ENCODE data around the gene SH2D3C.

The SH2D3C gene

DNA sequence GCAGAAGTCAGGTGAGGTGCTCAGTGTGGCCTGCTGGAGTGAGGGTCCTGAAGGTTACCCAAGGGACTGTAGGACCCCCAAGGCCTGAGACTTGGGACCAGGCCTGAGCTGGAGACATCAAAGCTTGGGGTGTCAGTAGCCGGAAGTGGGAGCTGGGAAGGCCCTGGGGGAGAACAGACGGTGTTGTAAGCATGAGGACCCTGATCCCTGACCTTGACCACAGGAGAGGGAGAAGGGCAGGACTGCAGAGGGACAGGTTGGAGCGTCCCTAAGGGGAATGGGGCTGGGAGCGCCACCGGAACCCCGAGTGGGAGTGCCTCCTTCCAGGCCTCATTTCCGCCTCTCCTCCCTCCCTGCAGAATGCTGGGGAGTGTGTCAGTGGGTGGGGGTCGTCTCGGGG lies 62.1 kb downstream of the SH2D3C start:
- DNase-seq = no peak

DNA sequence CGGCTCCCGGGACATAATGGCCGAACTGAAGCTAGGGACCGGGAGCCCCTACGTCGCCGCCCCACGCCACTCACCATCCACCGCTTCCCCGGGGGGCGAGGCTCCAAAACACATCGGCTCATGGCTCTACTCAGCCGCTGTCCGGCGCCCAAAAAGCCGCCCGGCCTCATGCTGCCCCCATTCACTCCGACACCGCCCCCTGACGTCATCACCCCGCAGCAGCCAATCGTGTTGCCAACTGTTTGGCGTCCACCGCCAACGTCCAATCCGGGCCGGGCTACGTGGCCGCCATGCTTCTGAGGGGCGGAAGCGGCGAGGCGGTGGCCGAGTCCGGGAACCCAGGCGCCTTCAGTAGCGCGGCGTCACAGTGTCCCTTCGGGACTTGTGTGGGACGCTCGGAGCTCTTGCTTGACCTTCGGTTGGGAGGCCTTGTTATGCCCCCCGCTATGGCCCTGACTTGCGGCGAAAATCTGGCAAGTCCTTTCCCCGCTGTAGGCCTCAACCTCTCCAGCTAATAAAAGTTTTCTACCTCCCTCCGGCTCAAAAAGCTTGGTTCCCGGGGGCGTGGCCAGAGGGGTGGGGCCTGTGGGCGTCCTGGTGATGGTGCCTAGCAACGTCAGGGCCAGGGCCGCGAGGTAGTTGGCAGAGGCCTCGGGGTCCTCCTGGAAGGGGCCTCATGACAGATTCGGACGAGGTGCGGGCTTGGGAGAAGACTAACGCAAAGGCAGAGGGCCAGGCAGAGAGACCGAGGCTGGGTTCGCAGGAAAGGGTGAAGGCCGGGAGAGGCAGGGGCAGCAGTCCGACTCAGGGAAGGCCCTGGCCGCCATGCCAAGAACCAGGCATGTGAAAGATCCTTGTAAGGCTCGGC lies 62.8 kb downstream of the SH2D3C start, which contains the start of the genes PTRH1 and TTC16:
TSS of gene PTRH1 (minus strand) at position 194 of the 868 bp plus-strand sequence. CDS start at position 170, 24 bp downstream.
TSS of gene TTC16 (plus strand) at position 610 of the 868 bp plus-strand sequence. CDS start at position 677, 67 bp downstream.
- peak; percentile 87 for DNase-seq

DNA sequence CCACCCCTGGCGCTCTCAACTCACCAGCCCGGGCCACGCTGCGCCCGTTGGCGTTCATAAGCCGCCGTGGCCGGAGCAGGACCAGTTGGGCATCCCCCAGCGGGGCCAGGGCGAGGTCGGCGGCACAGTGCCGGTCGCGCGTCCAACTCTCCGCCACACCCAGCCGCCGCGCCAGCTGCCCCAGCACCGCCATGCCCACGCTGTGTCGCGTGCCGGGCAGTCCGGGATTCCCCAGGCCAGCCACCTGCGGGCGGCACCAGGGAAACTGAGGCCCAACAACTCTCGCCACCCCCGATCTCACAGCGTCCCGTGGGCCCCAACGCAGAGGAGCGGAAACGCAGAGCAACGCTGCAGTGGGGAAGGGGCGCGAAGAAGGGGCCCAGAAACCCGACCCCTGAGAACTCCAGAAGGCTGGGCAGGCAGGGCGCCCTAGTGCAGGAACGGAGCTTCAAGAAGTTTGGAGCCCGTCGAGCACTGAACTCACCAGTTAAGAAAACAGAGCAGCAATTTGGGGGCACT lies 63.5 kb downstream of the SH2D3C start:
- no peak for DNase-seq

DNA sequence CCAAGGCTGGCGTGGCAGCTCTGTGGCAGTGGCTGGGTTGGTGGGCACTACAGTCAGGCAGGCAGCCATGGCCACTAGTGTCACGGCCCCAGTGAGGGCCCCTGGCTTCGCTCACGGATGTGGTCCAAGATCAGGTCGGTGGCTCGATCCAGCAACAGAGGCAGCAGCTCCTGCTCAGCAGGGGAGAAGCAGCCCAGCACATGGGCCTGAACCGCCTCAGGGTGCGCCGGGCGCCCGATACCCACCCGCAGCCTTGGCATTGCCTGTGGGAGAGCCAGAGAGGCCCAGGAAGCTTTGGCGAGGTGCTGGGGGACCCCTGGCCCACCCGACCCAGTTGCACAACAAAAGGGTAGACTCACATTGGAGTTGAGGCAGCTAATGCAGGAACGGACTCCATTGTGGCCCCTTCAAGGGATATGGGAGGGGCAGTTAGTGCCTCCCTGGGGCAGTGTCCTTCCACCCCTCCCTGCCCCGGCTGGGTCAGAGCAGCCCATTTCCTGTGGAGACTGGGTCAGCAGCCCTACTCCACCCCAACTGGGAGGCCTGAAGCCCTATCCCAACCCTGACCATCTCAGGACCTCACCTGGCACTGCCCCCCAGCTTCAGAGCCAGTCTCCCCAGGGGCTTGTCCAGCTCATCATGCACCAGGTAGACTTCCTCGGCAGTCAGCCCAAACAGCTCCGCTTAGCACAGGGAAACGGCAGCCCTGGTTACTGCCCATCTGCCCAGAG lies 64.3 kb downstream of the SH2D3C start:
- DNase-seq = no peak

DNA sequence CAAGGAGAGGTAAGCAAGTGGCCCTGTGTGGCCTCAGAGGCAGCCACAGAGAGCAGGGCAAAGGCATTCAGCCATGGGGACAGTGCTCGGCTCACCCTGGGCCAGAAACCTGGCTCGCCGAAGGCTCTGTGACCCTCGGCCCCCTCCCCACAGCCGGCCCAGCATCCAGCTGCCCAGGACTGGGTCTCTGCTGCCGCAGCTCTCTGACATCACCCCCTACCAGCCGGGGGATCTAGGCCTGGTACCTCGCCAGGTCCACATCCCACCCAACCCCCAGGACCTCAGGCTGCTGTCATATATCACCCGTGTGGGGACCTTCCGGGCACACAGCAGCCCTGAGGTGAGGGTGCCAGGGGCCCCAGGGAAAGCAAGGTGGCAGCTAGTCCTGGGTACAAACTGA lies 65.6 kb downstream of the SH2D3C start:
- DNase-seq = no peak

DNA sequence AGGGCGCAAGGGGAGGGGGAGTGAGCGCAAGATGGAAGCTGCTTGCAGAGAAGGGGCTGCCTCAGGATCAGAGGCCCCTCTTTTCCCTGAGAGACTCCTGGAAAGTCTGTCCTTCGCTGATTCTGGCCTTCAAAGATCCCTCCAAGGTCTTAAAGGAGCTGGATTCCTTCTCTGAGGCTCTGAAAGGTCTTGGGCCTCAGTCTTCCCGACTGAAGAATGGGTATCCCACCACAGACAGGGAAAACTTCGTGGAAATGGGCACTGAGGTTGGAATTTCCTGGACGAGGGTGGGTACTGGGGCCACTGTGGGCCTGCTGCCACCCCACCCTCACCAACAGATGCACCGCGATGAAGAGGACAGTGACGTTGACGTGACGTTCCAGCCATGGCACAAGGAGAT lies 66.1 kb downstream of the SH2D3C start:
- DNase-seq = no peak

DNA sequence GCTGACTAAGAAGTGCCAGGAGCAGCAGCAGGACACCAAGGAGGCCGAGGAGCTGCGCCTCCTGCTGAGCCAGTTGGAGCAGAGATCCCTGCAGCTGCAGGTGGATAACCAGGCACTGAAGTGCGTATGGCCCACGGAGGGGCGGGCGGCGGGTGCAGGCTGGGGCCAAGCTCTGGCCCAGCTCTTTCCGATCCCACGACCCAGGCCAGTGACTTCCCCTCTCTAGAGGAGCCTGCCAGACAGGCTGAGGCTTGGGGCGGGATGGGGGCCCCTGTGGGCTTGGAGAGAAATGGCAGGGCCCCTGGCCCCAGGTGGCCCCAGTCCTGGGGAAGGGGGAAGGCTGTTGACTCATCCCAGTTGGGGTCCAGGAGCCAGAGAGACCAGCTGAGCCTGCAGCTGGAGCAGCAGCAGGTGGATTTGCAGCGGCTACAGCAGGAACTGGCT lies 66.6 kb downstream of the SH2D3C start:
- peak; percentile 86 for DNase-seq

DNA sequence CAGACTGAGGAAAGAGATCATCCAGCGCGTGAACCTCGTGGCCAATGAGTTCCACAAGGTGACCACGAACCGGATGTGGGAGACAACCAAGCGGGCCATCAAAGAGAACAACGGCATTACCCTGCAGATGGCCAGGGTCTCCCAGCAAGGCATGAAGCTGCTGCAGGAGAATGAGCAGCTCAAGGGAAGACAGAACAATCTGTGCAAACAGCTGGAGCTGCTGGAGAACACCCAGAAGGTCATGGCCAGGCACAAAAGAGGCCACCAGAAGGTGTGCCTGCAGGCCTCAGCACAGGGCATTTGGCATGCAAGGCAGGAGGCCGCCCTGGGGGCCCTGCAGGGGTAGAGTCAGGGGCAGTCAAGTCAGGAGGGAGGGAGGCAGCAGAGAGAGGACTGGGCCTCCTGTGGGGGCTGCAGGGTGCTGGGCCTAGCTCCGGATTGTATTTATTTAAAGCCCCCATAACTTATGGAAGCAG lies 67.2 kb downstream of the SH2D3C start:
- DNase-seq = no peak

DNA sequence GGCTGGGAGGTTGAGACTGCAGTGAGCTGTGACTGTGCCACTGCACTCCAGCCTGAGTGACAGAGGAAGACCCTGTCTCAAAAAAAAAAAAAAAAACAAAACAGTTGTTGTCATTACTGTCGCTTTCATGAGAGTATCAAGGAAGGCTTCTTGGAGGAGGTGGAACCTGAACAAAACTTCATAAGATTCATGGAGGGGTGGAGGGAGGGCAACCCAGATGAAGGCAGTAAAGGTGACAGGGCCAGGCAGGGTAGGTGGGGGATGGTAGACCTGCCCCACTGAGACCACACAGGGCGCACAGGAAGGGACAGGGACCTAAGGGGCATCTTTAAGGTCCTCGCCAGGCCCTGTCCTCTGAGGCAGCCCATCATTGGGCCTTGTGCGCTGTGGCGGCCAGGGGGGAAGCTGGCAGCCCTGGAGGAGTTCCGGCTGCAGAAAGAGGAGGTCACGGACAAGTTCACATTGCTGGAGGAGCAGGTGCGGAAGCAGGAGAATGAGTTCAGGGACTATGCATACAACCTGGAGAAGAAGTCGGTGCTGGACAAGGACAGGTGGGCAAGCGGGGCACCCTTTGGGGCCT lies 68.2 kb downstream of the SH2D3C start:
- DNase-seq = no peak

DNA sequence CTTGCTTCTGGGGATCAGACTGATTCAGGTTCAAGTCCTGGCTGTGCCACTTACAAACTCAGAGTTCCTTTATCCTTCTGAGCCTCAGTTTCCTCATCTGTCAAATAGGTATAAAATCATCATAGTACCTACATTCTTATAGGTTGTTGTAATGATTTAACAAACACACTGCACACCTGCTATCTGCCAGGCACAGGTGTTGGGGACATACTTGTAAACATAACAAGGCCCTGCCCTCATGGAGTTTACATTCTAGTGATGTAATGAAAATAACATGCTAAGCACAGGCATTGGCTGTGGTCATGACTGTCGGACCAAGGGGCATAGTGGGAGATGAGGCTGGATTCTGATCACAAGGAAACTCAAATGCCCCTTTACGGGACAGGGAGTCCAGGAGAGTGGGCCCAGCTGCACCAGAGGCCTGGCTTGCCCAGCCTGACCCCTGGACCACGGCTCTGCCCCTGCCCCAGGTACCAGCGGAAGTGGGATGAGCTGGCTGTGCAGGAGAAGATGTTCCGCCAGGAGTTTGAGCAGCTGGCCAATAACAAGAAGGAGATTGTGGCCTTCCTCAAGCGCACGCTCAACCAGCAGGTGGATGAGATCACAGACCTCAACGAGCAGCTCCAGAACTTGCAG lies 69.4 kb downstream of the SH2D3C start:
- no peak for DNase-seq

DNA sequence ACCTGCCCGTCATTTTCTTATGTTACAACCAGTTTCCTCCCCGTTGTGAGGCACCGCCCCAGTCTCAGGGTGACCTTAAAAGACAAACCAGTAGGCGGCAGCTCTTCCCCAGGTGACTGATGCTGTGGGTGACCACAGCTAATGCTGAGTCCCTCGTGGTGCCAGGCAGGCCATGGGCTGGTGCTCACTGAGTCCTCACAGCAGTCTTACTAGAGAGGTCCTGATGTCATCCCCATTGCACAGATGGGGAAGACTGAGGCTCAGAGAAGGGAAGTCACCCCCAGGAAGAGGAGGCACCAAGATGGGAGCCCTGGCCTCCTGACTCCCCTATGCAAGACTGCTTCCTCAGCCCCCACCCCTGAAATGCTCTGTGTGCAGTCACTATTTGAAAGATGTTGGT lies 70.7 kb downstream of the SH2D3C start:
- no peak for DNase-seq

DNA sequence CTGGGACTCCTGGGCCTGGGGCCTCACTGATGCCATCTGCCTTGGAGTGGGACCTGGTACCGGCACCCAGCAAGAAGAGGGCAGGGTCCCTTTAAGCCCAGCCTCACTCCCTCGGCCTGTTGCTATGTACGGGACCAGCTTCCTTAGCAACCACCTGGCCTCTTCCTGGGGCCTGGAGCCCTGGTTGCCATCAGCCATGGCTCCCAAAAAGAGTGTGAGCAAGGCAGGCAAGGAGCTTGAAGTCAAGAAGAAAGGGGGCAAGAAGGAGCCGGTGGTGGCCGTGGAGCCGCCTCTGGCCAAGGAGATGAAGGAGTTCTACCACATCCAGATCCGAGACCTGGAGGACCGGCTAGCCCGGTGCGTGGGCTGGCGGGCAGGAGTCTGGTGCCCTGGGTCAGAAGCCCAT lies 71.6 kb downstream of the SH2D3C start, which contains the start of gene CFAP157:
TSS of gene CFAP157 (plus strand) at position 153 of the 406 bp plus-strand sequence. CDS start at position 197, 44 bp downstream.
- peak; percentile 30 for DNase-seq

DNA sequence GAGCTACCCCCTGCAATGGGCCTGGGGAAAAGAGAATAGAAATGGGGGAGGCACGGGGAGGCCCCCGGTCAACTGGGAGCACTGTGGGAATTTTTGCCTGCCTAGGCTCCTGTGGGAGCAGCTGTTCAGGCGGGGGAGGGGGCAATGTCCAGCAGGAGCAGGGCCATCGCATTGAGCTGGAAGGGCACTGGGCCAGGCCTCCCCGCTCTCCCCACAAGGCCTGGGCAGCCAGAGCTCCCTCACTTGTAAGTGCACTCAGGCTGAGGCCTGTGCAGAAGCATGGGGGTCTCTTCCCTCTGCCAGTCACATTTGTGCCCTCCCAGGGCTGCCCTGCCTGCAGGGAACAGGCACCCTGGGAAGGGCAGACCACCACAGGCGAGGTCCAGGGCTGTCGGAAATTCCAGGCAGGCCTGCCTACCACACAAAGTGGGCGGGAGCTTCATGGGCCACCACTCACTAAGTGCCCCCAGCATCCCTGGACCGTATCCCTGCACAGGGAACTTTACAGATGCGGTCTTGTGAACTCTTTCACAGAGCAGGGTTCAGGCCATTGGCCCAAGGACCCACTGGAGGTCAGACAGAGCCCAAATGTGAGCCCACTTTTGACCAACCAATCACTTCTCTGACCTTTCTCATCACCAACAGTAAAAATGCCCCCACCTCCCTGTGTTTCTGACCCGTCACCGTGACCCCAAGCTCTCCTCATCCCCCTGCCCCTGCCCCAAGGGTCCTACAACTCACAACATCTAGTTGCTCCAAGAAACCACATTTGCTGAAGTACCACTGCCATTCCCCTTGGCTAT lies 72.7 kb downstream of the SH2D3C start:
- DNase-seq = no peak

DNA sequence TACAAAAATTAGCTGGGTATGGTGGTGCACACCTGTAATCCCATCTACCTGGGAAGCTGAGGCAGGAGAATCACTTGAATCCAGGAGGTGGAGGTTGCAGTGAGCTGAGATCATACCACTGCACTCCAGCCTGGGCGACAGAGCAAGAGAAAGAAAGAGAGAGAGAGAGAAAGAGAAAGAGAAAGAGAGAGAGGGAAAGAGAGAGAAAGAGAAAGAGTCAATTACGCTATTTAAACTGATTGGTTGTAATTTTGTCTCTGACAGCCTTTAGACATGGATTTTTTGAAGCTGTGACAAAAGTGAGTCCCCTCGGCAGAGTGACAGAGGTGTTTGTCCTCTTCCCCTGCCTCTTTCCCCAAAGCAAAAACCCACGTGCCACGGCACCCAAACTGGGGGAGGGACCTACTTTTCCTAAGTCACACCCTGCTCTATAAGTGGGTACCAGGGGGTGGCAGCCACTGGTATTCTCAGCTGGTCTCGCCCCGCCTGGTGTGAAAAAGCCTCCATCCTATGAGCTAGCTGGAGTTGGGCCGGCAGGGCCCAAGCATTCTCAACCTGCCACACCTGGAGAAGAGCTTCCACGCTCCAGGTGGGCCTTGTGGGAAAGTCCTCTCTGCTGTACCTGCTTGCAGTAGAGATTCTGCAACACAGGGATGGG lies 75.0 kb downstream of the SH2D3C start:
- no peak for DNase-seq

DNA sequence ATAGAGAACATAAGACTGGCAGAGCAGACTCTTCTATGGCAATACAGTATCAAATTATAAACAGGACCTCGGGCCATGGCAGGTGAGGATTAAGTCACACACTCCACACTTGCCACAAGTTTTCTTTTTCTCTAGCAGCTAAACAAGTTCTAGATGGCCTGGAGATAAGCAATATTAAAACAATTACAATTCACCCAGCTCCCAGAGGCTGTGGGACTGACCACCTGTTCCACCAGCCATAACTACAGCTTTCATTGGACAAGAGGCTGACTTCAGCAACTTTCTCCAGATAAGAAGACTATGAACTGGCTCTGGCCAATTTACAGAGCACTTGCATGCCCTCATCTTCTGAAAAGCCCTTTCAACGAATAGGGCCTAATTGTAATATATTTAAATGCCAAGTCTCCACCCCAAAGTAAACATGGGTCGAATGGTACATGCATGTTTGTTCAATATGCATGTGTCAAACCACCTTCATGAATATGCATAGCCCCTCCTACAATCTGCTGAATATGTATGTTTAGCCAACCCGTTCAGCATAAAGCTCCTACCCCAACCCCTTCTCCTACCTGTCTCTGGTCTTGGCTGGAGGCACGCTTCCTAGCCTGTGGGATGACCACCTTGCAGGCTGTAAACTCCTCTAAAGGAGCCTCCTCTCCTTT lies 77.7 kb downstream of the SH2D3C start:
- DNase-seq = no peak

DNA sequence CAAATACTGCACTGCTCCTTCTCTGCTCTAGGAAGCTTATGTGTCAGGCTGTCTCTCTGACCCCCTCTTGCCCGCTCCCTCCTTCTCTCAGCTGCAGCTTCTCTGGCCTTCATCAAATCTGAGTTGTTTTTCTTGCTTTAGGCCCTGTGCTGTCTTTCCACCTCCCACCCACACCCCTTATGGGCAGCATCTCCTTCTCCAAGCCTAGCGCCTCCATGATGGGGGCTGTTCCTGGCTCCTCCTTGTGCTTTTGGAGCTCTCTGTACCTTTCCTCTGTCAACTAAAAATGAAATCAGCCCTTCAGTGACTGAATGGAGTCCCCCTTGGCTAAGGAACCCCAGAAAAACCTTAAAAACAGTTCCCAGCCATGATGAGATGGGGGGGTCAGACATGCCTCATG lies 78.3 kb downstream of the SH2D3C start:
- no peak for DNase-seq

DNA sequence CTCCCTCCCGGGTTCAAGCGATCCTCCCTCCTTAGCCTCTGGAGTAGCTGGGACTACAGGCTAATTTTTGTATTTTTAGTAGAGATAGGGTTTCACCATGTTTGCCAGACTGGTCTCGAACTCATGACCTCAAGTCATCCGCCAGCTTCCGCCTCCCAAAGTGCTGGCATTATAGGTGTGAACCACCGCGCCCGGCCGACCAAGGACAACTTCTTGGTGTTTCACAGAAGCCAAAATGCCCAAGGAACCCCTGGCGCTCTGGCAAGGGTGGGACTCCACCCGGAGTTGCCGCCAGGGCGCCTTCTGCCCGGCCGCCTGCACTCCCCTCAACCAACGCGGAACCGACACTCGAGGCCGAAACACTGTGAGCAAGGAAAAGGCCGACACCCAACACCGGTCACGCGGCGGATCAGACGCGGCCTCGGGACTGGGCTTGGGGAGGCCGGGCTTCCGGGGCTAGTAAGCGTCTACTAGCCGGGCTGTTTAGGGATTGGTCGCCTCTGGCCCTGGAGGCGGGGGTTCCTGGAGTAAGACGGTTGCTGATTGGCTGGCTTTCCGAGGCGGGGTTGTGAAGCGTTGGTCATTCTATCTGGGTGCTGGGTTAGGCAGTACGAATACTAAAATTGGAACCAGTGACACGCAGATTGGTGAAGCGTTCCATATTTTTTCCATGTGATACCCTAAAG lies 79.3 kb downstream of the SH2D3C start:
- no peak for DNase-seq

DNA sequence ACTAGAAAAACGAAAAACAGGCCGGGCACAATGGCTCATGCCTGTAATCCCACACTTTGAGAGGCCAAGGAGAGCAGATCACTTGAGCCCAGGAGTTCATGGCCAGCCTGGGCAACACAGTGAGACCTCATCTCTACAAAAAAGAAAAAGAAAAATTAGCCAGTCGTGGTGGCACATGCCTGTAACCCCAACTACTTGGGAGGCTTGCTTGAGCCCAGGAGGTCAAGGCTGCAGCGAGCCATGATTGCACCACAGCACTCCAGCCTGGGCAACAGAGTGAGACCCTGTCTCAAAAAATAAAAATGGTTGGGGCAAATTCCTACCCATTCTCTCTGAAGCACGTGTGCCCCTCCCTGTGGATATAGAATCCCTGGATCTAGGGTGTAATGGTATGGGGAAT lies 80.1 kb downstream of the SH2D3C start:
- no peak for DNase-seq

DNA sequence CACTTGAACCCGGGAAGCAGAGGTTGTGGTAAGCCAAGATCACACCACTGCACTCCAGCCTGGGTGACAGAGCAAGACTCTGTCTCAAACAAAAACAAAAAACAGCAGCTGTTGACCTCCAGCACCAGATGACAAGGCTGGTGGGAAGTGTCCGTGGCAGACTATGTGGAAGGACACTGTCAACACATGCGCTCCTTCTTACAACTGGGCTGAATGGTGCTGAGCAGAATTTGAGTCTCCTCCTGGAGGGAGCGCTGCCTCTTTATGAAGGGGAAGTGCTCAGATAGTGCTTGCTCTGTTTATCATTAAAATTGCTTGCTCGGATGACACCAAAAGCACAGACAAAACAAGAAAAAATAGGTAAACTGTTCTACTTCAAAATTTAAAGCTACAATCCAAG lies 80.9 kb downstream of the SH2D3C start:
- DNase-seq = no peak

All from COR-L47 (cell line).